ENCODE data around the gene SEPTIN3.

SEPTIN3 gene, protein sequence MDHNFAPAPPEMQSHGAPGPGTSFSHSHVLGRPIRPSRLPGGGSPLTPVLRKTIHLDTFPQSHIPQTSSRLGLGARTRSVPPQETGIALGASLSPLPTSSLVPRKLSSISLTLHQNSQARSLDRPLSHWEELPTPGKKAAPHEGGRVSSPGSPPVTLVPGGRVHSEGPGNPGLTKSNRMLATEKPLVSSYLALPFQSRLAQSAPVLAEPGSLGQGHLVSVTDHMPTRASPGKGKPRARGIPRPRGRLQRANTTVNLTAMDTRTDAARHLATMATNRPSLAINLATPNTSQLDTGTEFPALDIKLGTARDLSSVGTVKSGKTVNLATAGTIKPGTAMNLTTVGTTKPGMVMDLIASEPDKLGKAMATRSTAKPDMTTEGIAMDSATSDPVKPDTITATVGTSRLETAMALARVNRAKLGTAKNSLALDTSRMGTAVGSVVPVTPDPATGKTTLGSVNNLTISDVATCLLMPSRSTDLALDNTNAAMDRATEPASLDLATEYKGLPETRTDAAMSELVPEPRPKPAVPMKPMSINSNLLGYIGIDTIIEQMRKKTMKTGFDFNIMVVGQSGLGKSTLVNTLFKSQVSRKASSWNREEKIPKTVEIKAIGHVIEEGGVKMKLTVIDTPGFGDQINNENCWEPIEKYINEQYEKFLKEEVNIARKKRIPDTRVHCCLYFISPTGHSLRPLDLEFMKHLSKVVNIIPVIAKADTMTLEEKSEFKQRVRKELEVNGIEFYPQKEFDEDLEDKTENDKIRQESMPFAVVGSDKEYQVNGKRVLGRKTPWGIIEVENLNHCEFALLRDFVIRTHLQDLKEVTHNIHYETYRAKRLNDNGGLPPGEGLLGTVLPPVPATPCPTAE

DNA sequence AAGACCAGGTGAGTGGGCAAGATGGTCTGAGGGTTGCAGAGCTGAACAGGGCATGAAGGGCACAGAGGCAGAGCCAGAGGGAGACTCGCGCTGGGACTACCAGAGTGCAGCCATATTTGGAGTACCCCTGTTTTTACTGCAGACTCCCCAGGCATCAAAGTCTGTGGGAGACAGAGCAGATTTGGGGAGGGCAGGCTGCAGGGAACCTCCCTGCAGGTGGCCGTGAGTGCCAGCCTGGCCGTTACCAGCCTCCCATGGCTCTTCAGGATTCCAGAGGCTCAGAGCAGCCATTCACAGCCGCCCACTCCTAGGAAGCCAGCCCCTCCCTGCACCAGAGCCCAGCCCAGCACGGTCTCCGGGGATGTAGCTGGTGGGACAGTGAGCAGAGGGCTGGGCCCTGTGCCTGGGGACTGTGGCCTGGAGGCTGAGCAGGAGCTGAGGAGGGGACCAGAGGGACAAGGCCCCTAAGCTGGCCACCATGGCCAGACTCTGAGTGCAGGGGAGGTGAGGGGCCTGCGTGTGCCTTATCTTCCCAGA is at the start of gene SEPTIN3:
TSS of gene SEPTIN3 (plus strand) at position 334 of the 537 bp plus-strand sequence. CDS start 2,050 bp downstream, outside the sequence.
- TF ChIP-seq, protein P1, sequence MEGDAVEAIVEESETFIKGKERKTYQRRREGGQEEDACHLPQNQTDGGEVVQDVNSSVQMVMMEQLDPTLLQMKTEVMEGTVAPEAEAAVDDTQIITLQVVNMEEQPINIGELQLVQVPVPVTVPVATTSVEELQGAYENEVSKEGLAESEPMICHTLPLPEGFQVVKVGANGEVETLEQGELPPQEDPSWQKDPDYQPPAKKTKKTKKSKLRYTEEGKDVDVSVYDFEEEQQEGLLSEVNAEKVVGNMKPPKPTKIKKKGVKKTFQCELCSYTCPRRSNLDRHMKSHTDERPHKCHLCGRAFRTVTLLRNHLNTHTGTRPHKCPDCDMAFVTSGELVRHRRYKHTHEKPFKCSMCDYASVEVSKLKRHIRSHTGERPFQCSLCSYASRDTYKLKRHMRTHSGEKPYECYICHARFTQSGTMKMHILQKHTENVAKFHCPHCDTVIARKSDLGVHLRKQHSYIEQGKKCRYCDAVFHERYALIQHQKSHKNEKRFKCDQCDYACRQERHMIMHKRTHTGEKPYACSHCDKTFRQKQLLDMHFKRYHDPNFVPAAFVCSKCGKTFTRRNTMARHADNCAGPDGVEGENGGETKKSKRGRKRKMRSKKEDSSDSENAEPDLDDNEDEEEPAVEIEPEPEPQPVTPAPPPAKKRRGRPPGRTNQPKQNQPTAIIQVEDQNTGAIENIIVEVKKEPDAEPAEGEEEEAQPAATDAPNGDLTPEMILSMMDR (IDR thresholded peaks at IDR 0.05), result no peak

DNA sequence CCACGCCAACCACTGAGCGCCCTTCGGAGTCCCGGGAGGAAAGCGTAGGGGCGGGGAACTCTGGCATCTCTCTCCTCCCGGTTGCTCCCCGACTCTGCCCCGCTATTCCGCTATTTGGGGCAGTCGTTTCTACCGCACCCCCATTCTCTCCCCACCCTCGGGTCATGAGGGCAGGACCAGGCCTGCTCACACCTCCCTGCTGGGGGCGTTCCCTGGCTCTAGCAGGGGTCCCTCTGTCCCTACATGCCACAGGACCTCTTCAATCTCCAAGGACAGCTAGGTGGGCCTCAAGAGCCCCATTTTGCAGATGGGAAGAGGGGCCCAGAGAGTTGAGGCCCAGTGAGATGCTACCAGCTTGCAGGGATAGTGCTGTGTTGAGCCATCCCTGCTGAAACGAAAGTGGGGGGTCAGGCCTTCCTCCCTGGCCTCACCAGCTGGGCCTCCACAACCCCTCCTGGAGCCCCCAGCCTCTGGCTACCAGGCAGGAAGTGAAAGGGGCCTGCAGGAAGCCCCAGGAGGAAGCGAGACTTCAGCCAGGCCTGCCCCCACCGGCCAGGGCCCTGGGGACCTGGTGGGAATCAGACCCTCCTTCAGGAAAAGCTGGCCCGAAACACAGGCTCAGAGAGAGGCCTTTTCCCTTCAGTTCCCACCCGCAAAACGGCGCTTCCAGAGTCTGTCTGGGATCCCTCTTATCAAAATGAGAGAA is 48.8 kb upstream of the SEPTIN3 start:
- TF ChIP-seq, protein P1 (IDR thresholded peaks at IDR 0.05), result no peak

DNA sequence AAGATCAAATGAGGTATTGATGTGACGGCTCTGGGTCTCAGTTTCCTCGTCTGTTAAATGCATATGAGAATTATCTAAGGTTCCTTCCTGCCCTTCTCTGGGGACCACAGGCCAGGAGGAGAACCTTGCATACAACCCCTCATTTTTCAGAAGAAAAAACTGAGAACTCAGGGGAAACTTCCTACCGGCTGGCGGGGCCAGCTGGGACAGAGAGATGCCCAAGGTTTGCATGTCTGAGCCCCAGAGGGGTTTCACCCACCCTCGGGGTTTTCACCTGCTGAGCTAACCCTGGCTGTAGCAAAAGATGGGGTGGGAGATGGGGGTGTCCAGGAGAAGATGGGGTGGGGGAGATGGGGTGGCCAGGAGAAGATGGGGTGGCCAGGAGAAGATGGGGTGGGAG is 46.9 kb upstream of the SEPTIN3 start:
- TF ChIP-seq, protein P1 (IDR thresholded peaks at IDR 0.05), result no peak

DNA sequence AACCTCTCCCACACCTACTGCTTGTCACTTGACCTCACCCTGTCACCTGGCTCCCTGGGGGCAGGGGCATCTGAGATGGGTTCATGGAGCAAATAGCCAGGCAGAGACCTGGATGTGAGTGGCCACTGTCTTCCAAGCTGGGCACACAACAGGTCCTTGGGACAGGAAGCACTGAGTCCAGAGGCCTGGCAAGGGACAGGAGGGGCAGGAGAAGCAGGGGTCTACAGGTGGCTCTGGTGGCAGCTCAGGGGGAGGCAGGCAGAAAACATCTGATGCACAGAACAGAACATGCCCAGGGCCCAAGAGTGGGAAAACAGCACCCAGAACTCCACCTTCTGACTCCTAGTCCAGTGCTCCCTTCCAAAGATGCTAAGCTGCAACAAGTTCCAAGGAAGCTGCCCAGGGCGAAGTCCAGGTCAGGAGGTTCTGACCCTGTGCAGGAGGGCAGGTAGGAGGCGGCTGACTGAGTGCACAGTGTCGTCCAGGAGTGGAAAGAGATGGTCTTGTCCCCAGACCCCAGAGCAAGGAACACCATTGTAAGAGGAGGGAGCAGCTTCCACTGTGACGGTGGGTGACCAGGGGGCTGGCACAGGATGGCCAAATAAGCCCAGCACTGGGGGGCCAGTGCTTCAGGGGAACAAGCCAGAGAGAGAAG is 46.2 kb upstream of the SEPTIN3 start:
- TF ChIP-seq, protein P1 (IDR thresholded peaks at IDR 0.05), result no peak

DNA sequence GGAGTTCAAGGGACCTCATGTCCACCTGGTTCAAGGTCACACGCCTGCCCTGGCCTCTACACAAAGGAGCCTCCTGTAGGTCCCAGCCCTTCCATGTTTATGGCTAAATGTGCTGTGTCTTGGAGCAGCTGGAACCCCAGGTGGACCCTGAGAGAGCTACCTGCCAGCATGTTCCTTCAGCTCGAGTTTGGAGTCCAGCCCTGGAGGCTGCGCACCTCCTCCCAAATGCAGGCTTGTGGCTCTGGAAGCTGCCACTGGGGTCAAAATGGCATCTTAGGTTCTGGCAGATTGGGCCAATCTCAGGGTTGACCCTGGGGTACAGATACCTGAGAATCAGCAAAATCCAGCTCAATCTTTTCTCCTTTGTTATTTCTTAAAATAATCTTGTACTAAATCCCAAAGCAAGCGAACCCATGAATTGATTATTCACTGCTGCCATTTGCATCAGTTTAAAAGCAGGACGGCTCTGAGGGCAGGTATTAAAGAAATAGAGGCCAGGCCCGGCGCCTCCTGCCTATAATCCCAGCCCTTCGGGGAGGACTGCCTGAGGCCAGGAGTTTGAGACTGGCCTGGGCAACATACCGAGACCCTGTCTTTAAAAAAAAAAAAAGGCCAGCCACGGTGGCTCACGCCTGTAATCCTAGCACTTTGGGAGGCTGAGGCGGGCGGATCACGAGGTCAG is 45.5 kb upstream of the SEPTIN3 start:
- TF ChIP-seq, protein P1 (IDR thresholded peaks at IDR 0.05), result no peak

DNA sequence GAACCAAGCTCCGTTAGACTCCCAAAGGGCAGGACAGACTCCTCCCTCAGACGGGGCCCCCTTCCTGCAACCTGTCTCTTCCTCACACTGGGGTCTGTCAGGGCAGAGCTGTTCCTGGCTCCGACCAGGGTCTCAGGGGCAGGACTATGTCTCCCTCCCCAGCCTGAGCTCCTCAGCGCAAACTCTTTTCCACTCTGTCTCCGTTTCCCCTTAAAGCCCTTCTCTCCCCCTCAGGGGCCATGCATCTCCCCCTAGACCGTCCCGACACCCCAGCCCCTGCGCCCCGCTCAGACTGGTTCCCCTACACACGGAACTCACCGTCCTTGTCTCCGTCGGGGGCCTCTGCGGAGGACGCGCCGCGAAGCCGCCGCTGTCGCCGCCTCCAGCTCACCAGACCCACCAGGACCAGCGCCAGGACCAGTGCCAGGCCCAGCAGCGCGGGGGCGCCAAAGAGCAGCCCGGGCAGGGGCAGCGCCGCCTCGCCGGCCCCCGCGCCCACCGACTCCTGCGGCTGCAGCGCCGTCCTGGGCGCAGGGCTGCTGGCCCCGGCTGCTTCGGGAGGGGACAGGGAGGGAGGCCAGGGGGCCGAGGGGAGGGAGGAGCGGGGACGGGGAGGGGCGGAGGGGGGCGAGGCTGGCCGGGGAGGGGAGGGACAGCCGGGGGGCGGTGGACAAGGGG is 43.3 kb upstream of the SEPTIN3 start:
- TF ChIP-seq, protein P1 (IDR thresholded peaks at IDR 0.05), result peak; percentile 77
